ENCODE results near the gene KIF2A.

DNA sequence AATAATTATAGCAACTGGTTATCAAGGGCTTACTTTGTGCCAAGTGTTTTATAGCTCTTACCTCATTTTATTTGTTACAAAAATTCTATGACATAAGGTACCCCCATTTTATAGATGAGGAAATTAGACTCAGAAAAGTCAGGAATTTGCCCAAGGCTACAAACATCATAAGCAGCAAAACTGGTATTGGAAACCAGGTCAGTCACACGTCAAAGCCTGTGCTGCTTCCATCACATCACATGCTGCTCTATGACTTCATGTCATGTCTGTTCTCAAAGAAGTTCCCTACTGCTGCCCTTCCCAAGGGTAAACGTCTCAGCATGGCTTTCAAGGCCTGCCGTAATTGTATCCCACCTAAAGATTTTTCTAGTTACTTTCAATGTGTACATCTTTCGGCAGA lies 6.9 kb upstream of the KIF2A start:
- TF ChIP-seq, protein P1, sequence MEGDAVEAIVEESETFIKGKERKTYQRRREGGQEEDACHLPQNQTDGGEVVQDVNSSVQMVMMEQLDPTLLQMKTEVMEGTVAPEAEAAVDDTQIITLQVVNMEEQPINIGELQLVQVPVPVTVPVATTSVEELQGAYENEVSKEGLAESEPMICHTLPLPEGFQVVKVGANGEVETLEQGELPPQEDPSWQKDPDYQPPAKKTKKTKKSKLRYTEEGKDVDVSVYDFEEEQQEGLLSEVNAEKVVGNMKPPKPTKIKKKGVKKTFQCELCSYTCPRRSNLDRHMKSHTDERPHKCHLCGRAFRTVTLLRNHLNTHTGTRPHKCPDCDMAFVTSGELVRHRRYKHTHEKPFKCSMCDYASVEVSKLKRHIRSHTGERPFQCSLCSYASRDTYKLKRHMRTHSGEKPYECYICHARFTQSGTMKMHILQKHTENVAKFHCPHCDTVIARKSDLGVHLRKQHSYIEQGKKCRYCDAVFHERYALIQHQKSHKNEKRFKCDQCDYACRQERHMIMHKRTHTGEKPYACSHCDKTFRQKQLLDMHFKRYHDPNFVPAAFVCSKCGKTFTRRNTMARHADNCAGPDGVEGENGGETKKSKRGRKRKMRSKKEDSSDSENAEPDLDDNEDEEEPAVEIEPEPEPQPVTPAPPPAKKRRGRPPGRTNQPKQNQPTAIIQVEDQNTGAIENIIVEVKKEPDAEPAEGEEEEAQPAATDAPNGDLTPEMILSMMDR (IDR thresholded peaks at IDR 0.05 in 2 of 3, conservative IDR thresholded peaks at IDR 0.05 in 1 of 3; ENCODE audit: borderline replicate concordance in 1 of 3, insufficient read depth in 1 of 3, low read depth in 2 of 3, low read length in 2 of 3), result no peak
- TF ChIP-seq CEBPB (IDR thresholded peaks at IDR 0.05; ENCODE audit: low read depth) (no peak), JUND (IDR thresholded peaks at IDR 0.05) (no peak), EZH2 (IDR thresholded peaks at IDR 0.05) (no peak), EZH2phosphoT487 (IDR thresholded peaks at IDR 0.05; ENCODE audit: borderline replicate concordance) (no peak), POLR2A (IDR thresholded peaks at IDR 0.05; ENCODE audit: borderline replicate concordance, extremely low read depth, insufficient read depth, insufficient read length) (no peak), POLR2AphosphoS5 (IDR thresholded peaks at IDR 0.05; ENCODE audit: low read depth, low read length) (no peak), ELF1 (IDR thresholded peaks at IDR 0.05; ENCODE audit: borderline replicate concordance, low read depth) (no peak), SIN3A (IDR thresholded peaks at IDR 0.05; ENCODE audit: low read depth) (no peak), TCF7L2 (IDR thresholded peaks at IDR 0.05; ENCODE audit: borderline replicate concordance, extremely low read depth, insufficient read depth, insufficient read length) (no peak), SRF (IDR thresholded peaks at IDR 0.05; ENCODE audit: low read depth) (no peak), RAD21 (IDR thresholded peaks at IDR 0.05; ENCODE audit: low read depth) (no peak), EGR1 (IDR thresholded peaks at IDR 0.05; ENCODE audit: low read depth) (no peak)
- TF ChIP-seq, protein P2, sequence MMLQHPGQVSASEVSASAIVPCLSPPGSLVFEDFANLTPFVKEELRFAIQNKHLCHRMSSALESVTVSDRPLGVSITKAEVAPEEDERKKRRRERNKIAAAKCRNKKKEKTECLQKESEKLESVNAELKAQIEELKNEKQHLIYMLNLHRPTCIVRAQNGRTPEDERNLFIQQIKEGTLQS (IDR thresholded peaks at IDR 0.05), result no peak

Data from HCT116 (cell line).